Left ventricle myocardium inferior (tissue), 1 donor: Measurements from ENCODE around the gene SLC38A8. TPM values are rescaled to one million over a fixed set of nuclear protein-coding genes. Genes with fewer than 3 reads are reported as not detected.

Source experiments
- DNase-seq: peaks from one replicate; pipeline ENCODE4 v3.0.0-alpha.2; 2020
- H3K27ac ChIP-seq: fragments of 200-600 bp; replicated peaks from 2 replicates; pipeline ENCODE4 v1.8.0; 2021
- H3K27me3 ChIP-seq: fragments of 200-600 bp; 2 replicates; pipeline ENCODE4 v1.8.0; 2021; ENCODE audit warnings: low read depth
- H3K36me3 ChIP-seq: fragments of 200-600 bp; 2 replicates; pipeline ENCODE4 v1.8.0; 2021
- H3K4me1 ChIP-seq: fragments of 200-600 bp; 2 replicates; pipeline ENCODE4 v1.8.0; 2021
- H3K4me3 ChIP-seq: fragments of 200-600 bp; 2 replicates; pipeline ENCODE4 v1.8.0; 2021; ENCODE audit warnings: mild to moderate bottlenecking, moderate library complexity
- H3K9me3 ChIP-seq: fragments of 200-600 bp; replicated peaks from 2 replicates; pipeline ENCODE4 v1.8.0; 2021
- intact Hi-C: fragments of 100-400 bp; cut with micrococcal nuclease; formaldehyde crosslinking; loops from one replicate; pipeline ENCODE4 v1.11.0; 2022
- total RNA-seq: library from RNA; stranded (reverse); fragmentation: NEBNext Ultra II Directional; extraction: Animal tissue kit (Norgen Biotek cat#: 25700); gene quantifications from one replicate; pipeline ENCODE4 v1.2.1, GENCODE V29; 2021
- TF ChIP-seq, protein P1 (sequence below): fragments of 200-600 bp; IDR thresholded peaks from 2 replicates; pipeline ENCODE4 v1.8.0; 2021; ENCODE audit warnings: antibody characterized with exemption, mild to moderate bottlenecking, borderline replicate concordance
- donor health status: DM: no; HTN: yes; CAD: no; lungs with severe emphysema.

Gene SLC38A8
- total RNA-seq, 1 donor from 2014 or later, result not detected

DNA sequence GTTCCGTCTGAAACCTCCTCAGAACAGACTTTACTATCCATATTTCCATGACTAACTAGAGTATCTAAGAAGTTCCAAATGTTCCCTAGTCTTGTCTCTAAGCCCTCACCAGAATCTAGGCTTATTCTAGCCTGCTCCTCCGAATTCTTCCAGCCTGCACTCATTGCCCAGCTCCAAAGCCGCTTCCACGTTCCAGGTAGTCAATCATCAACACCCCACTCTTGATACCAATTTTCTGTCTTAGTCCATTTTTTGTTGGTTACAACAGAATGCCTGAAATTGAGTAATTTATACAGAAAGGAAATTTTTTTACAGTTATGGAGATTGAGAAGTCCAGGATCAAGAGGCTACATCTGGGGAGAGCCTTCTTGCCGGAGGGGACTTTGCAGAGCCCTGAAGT is 21.1 kb downstream of the SLC38A8 start:
- no peak overlapping the region for H3K4me3 ChIP-seq
- intact Hi-C loops, result no loop called here
- DNase-seq, result no peak
- H3K36me3 ChIP-seq, result no peaks in the 10 kb centered on the region
- H3K27me3 ChIP-seq, result peaks cover 11% of the 10 kb centered on the region
- peaks cover 13% of the 10 kb centered on the region for H3K4me1 ChIP-seq
- TF ChIP-seq, protein P1, sequence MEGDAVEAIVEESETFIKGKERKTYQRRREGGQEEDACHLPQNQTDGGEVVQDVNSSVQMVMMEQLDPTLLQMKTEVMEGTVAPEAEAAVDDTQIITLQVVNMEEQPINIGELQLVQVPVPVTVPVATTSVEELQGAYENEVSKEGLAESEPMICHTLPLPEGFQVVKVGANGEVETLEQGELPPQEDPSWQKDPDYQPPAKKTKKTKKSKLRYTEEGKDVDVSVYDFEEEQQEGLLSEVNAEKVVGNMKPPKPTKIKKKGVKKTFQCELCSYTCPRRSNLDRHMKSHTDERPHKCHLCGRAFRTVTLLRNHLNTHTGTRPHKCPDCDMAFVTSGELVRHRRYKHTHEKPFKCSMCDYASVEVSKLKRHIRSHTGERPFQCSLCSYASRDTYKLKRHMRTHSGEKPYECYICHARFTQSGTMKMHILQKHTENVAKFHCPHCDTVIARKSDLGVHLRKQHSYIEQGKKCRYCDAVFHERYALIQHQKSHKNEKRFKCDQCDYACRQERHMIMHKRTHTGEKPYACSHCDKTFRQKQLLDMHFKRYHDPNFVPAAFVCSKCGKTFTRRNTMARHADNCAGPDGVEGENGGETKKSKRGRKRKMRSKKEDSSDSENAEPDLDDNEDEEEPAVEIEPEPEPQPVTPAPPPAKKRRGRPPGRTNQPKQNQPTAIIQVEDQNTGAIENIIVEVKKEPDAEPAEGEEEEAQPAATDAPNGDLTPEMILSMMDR, result no peak
- no peak overlapping the region for H3K27ac ChIP-seq
- H3K9me3 ChIP-seq, result peaks cover 16% of the 10 kb centered on the region

- no peak overlapping the region for H3K4me3 ChIP-seq
- H3K27me3 ChIP-seq, result peaks cover 4% of the 10 kb centered on the region
- no peaks in the 10 kb centered on the region for H3K36me3 ChIP-seq
- intact Hi-C loops, result no loop called here
- DNase-seq, result peak; percentile 53
- TF ChIP-seq, protein P1, result no peak
- peaks cover 16% of the 10 kb centered on the region for H3K9me3 ChIP-seq
- H3K4me1 ChIP-seq, result peaks cover 13% of the 10 kb centered on the region
- peak overlapping the region; percentile 34 for H3K27ac ChIP-seq
Measured at GRCh38 chr16:84020353-84020752, 22.2 kb downstream of the SLC38A8 start.

- H3K4me1 ChIP-seq, result peaks cover 13% of the 10 kb centered on the region
- H3K4me3 ChIP-seq, result no peak overlapping the region
- H3K9me3 ChIP-seq, result peaks cover 16% of the 10 kb centered on the region
- DNase-seq, result no peak
- peaks cover 5% of the 10 kb centered on the region for H3K27me3 ChIP-seq
- no peak overlapping the region for H3K27ac ChIP-seq
- intact Hi-C loops, result no loop called here
- TF ChIP-seq, protein P1, result no peak
- no peaks in the 10 kb centered on the region for H3K36me3 ChIP-seq
Measured at GRCh38 chr16:84018710-84019109, 23.9 kb downstream of the SLC38A8 start.

DNA sequence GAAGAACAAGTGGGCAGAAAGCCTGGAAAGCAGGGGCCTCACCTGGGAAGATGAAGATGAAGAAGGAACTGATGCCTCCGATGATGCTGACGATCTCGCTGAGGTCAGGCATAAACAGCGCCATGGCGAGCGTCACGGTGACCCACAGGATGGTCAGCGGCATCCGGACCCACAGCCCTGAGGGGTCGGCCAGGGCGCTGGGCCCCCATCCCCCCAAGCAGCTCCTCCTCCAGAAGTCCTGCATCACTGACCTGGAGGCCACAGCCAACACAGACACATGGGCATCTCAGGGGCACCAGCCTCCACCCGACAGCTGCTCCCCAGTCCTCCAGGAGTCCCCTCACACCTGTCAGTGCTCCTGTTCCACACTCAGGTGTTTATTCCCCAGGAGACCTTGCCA is 26.1 kb downstream of the SLC38A8 start:
- H3K36me3 ChIP-seq, result no peaks in the 10 kb centered on the region
- no peak overlapping the region for H3K4me3 ChIP-seq
- H3K9me3 ChIP-seq, result peaks cover 9% of the 10 kb centered on the region
- DNase-seq, result no peak
- intact Hi-C loops, result no loop called here
- TF ChIP-seq, protein P1, result no peak
- peaks cover 5% of the 10 kb centered on the region for H3K27me3 ChIP-seq
- peaks cover 13% of the 10 kb centered on the region for H3K4me1 ChIP-seq
- no peak overlapping the region for H3K27ac ChIP-seq

GRCh38 chr16:84015399-84015798 is 27.2 kb downstream of the SLC38A8 start:
- intact Hi-C loops, result no loop called here
- DNase-seq, result no peak
- H3K4me3 ChIP-seq, result no peak overlapping the region
- H3K36me3 ChIP-seq, result no peaks in the 10 kb centered on the region
- H3K4me1 ChIP-seq, result peaks cover 9% of the 10 kb centered on the region
- TF ChIP-seq, protein P1, result no peak
- H3K9me3 ChIP-seq, result no peaks in the 10 kb centered on the region
- peaks cover 5% of the 10 kb centered on the region for H3K27me3 ChIP-seq
- H3K27ac ChIP-seq, result no peak overlapping the region
